HepG2 (cell line): ENCODE results near the gene ZNF146.

Source experiments
- CHCHD3 ChIP-seq: sonication (generic); formaldehyde crosslinking; IDR thresholded peaks from 2 replicates; pipeline ENCODE4 v1.8.0; 2022; ENCODE audit warnings: mild to moderate bottlenecking, missing genetic modification reagents, moderate library complexity
- CTCF ChIP-seq: sonication (generic); formaldehyde crosslinking; IDR thresholded peaks from 2 replicates; pipeline ENCODE4 v1.5.0; 2020; ENCODE audit warnings: mild to moderate bottlenecking, missing genetic modification reagents, moderate library complexity
- GZF1 ChIP-seq: sonication (generic); formaldehyde crosslinking; IDR thresholded peaks from 2 replicates; pipeline ENCODE4 v1.5.1; 2020; ENCODE audit warnings: mild to moderate bottlenecking, missing genetic modification reagents
- NCOA1 ChIP-seq: sonication (generic); formaldehyde crosslinking; IDR thresholded peaks from 2 replicates; pipeline ENCODE4 v1.9.0; 2021; ENCODE audit warnings: missing genetic modification reagents
- NFYB ChIP-seq: sonication (generic); formaldehyde crosslinking; IDR thresholded peaks from 2 replicates; pipeline ENCODE4 v1.4.0; 2020; ENCODE audit warnings: missing genetic modification reagents
- PTBP1 ChIP-seq: fragments of 200-400 bp; formaldehyde crosslinking; IDR thresholded peaks from 2 replicates; pipeline ENCODE4 v1.6.1; 2018; ENCODE audit warnings: low read length, low read depth; ENCODE audit not compliant: poor library complexity, severe bottlenecking
- RBM39 ChIP-seq: fragments of 200-400 bp; formaldehyde crosslinking; IDR thresholded peaks from one replicate; pipeline ENCODE4 v1.6.1; 2018; ENCODE audit warnings: antibody characterized with exemption, mild to moderate bottlenecking, low read depth, low read length; ENCODE audit not compliant: poor library complexity, severe bottlenecking
- SNRNP70 ChIP-seq: fragments of 200-400 bp; formaldehyde crosslinking; IDR thresholded peaks from 2 replicates; pipeline ENCODE4 v1.6.1; 2017; ENCODE audit warnings: mild to moderate bottlenecking, low read depth, low read length, moderate library complexity
- SP1 ChIP-seq, 2 experiments: fragments of 450-650 bp in 1 of 2; sonication (generic) in 1 of 2; formaldehyde crosslinking in 1 of 2; IDR thresholded peaks; 2 replicates each; pipeline versions ENCODE4 v1.4.0 to v1.6.1; 2016 to 2020; ENCODE audit warnings: missing genetic modification reagents in 1 of 2
- TCF7L2 ChIP-seq: IDR thresholded peaks from 2 replicates; pipeline ENCODE4 v1.6.1; 2011; ENCODE audit warnings: mild to moderate bottlenecking, low read depth, low read length, moderate library complexity
- TEAD3 ChIP-seq: optimal IDR thresholded peaks from 2 replicates; pipeline ENCODE3; 2016; ENCODE audit warnings: borderline replicate concordance
- ZFP36 ChIP-seq: fragments of 150-350 bp; IDR thresholded peaks from 2 replicates; pipeline ENCODE4 v1.6.1; 2018; ENCODE audit warnings: borderline replicate concordance, low read length, low read depth; ENCODE audit not compliant: partially characterized antibody
- ZNF513 ChIP-seq: sonication (generic); formaldehyde crosslinking; conservative IDR thresholded peaks from 2 replicates; pipeline ENCODE4 v1.5.0; 2020; ENCODE audit warnings: missing genetic modification reagents
- ZNF770 ChIP-seq: sonication (generic); formaldehyde crosslinking; IDR thresholded peaks from 2 replicates; pipeline ENCODE4 v1.5.0; 2020; ENCODE audit warnings: mild to moderate bottlenecking, missing genetic modification reagents

GRCh38 chr19:36265064-36265463 is 50.2 kb downstream of the ZNF146 start:
- TF ChIP-seq ZNF513 (no peak), PTBP1 (no peak), TCF7L2 (no peak), CHCHD3 (no peak), ZNF770 (CRISPR knock-in tag) (no peak), NFYB (no peak), NCOA1 (CRISPR knock-in tag) (no peak), SP1 (IDR thresholded peaks at IDR 0.05) (no peak), SP1 (CRISPR knock-in tag; IDR thresholded peaks at IDR 0.05) (no peak), TEAD3 (CRISPR knock-in tag) (no peak), CTCF (CRISPR knock-in tag) (no peak), ZFP36 (no peak), SNRNP70 (no peak), GZF1 (CRISPR knock-in tag) (no peak), RBM39 (no peak)
